Stimulated activated naive CD8-positive, alpha-beta T cell treated with anti-CD3 and anti-CD28 coated beads, Interleukin-15, Interleukin-2, amounts not matched to agents 100 U/mL and 50 U/mL, for 24 hours (primary cell): ENCODE measurements around the gene GLB1L.

Experiments used
- ATAC-seq: fragments of 150-1000 bp; cut with Tn5 transposase; one replicate; pipeline ENCODE4 v1.10.0; 2021
- DNase-seq: peaks from one replicate; pipeline ENCODE4 v3.0.0; 2021

Gene GLB1L

DNA sequence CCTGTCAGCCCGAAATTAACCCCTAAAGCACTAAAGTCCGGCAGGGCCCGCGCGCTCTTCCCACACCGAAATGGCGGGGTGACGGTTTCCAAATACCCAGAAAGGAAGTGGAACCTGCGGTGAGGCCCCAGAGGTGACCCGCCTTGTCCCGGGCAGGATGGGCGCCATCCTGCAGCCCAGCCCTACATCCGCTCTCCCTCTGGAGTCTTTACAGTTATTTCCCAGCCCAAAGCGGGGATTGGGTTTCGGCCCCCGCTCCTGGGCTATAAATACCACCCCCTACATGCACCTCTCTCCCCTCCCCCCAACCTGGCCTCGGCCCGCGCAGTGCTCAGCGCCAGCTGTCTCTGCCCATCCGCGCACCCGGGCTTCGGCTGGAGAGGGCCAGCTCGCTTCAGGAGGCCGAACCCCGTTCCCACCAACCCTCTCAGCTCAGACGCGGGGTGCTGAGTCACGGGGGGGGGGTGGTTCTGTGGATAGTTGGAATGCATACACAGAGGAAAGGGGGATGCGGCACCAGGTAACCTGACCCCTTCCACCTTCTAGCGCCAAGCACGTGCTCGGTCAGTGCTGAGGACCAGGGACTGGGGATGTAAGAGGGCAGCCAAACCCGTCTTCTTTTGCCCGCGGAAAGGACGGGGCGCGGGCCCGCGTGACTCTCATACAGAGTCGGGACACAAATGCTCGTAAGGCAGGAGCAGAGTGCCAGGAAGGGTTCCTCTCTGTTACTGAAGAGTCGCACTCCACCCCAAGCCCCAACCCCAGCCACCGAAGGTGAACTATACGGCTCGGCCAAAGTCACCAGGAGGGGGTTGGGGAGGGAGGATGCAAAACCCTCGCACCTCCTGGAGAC, 7.9 kb upstream of the GLB1L start, which contains the start of gene TUBA4B:
TSS of gene TUBA4B (plus strand) at position 344 of the 853 bp plus-strand sequence. CDS start at position 509, 165 bp downstream.
- DNase-seq, result peak; percentile 59

DNA sequence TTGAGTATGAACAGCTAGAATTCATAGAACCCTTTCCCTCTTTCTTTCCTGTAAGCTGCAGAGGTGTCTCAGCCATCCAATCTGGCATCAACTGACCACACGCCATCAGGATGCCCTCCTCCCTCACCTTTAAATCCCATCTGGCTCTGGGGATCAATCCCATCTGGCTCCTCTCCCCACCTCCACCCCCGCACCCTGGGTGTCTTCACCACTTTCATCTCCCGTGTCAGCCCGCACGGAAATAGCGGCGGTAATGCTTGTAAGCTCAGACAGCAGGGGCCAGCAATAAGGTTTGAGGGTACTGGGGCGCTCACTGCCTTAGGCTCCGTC, 7.3 kb upstream of the GLB1L start:
- ATAC-seq, result no peak
- DNase-seq, result no peak

More for the DNA sequence above, 7.9 kb upstream of the GLB1L start, which contains the start of gene TUBA4B:
- peak; percentile 6 for ATAC-seq

DNA sequence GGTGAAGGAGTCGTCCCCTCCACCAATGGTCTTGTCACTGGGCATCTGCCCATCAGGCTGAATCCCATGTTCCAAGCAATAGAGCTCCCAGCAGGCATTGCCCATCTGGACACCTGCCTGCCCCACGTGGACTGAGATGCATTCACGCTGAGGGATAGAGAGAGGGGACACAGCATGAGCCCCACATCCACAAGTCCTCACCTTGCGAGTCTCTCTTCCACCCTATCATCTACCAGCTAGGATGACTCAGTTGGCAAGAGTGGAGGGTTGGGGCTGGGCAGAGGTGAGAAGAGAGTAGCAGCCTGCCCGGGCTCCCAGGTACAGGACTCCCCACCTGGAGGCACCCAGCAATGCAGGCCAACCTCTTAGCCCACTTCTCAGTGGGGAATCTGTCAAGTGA, 6.8 kb upstream of the GLB1L start:
- DNase-seq (no peak), ATAC-seq (no peak)

GRCh38 chr2:219251656-219252055, 6.4 kb upstream of the GLB1L start:
- ATAC-seq (no peak), DNase-seq (no peak)

DNA sequence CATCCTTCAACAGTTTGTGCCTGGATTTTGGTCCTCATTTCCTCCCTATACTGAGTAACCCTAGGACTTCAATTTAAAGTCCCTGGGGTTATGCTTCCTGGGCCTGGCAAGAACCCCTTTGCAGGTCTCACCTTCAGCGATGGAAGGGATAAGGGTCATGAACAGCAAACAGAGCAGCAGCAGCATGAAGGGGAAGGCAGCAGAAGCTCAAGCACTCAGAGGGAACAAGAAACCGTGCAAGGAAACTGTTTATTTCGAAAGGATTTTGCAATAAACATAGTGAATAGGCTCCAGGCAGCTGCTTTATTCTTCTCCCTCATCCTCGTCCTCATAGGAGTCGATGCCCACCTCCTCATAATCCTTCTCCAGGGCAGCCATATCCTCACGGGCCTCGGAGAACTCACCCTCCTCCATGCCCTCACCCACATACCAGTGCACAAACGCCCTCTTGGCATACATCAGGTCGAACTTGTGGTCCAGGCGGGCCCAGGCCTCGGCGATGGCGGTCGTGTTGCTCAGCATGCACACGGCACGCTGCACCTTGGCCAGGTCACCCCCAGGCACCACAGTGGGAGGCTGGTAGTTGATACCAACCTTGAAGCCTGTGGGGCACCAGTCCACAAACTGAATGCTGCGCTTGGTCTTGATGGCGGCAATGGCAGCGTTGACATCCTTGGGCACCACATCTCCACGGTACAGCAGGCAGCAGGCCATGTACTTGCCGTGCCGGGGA, 5.0 kb upstream of the GLB1L start:
- no peak for ATAC-seq
- DNase-seq, result no peak

DNA sequence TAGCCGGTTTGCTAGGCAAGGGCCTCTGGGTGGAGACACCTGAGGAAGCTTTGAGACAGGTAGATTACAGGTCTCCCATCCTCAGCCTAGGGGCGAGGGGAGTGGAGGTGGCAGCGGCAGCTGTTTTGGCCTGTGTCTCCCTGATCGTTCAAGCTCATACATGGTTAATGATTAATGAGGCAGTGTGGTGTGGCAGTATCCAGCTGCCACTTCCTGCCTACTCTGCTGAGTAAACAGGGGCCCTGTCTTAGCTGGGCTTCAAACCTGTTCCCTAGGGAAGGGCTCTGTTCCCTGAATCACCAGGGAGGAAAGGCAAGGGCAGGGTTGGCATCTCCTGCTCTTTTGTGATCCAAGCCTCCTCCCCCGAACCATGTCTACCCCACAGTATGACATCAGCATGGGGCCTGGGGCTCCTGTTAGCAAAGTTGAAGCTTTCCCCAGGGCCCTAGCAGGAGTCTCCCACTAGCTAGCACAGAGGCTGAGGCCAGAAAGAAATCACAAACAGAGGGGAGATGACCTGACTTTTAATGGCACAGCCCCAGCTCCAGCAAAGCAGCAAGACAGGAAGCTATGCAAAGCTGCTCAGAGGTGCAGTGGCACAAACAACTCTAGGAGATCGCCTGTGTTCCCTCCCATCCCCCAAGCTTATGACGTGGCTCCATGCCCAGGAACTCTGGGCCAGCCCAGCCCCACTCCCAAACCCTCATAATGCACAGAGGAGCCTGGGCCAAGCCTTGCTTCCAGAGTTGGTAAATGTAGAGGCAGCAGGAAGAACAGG, 4.1 kb upstream of the GLB1L start:
- ATAC-seq, result no peak
- peak; percentile 44 for DNase-seq

GRCh38 chr2:219248845-219249202, 3.6 kb upstream of the GLB1L start:
- ATAC-seq (no peak), DNase-seq (no peak)

DNA sequence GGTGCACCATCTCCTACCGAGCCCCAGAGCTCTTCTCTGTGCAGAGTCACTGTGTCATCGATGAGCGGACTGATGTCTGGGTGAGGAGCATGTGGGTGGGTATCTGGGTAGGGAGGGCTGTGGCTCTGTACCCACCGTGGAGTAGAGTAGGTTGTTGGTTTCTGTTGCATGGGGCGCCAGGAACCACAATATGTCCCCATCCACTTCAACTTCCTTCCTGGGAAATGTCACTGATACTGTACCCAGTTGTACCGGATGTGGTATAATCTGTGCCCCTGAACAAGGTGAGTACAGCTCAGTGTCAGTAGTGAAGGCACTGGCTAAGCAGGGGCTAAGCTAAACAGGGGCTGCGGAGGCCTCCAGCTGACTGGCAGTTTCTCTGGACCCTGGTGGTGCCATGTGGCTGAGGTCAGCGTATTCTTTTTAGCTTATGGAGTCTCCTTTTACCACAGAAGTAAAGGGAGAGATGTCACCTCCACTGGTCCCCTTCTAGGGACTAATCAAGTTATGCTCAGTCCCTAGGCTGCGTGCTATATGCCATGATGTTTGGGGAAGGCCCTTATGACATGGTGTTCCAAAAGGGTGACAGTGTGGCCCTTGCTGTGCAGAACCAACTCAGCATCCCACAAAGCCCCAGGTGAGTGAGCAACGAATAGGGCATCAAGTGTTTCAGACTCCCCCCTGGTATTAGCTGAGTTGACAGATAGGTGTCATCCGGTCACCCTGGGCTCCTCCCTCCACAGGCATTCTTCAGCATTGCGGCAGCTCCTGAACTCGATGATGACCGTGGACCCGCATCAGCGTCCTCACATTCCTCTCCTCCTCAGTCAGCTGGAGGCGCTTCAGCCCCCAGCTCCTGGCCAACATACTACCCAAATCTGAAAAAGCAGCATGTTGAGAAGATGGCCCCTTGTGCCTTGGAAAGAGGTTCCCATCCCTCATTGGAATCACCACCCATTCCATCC, 2.7 kb upstream of the GLB1L start:
- ATAC-seq, result peak; percentile 78
- DNase-seq, result peak; percentile 69

- ATAC-seq (no peak), DNase-seq (no peak)
Observed at GRCh38 chr2:219246559-219246958, 1.3 kb upstream of the GLB1L start.

DNA sequence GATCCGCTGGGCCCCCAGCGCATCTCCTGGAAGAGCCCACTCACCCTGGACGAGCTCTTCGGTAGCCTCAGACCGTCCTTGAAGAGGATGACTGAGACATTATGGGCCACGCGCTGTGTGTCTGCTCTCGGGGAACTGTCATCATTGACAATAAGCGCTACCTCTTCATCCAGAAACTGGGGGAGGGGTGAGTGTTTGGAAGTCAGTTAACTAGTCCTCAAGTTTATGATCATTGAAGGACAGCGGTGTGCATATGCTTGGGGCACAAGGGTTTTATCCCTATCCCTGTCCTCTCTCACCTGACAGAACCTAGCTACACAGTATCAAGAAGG, 621 bp upstream of the GLB1L start:
- no peak for ATAC-seq
- no peak for DNase-seq

GRCh38 chr2:219244789-219245147, 476 bp downstream of the GLB1L start:
- DNase-seq (no peak), ATAC-seq (no peak)

GRCh38 chr2:219243291-219243761, 1.9 kb downstream of the GLB1L start:
- DNase-seq (no peak), ATAC-seq (no peak)

GRCh38 chr2:219234331-219234730, 10.9 kb downstream of the GLB1L start:
- DNase-seq (no peak), ATAC-seq (no peak)

DNA sequence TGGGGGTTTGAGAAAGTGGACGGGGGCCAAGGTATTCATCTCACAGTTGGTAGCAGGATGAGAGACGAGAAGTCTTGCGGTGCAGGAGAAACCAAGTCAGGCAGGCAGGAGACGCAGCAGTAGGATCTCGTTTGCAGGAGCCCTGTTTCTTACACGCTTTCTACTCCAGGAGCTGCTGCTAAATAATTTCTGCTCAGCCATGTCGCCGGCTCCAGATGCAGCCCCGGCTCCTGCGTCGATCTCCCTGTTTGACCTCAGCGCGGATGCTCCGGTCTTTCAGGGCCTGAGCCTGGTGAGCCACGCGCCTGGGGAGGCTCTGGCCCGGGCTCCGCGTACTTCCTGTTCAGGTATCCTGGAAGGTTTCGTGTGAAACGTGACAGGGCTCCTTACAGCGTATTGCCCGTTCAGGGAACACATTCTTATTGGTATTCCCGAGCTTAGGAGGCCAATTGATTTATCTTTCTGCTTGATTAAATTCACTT, 15.1 kb downstream of the GLB1L start:
- DNase-seq, result peak; percentile 75
- peak; percentile 25 for ATAC-seq

- peak; percentile 99 for ATAC-seq
Observed at GRCh38 chr2:219229305-219230058, 15.8 kb downstream of the GLB1L start, which contains the start of the genes ANKZF1 and ATG9A. ANKZF1 (plus strand) TSS chr2:219229806; CDS start chr2:219230258, 452 bp downstream. ATG9A (minus strand) TSS chr2:219229636; CDS start chr2:219228024, 1,612 bp downstream.

GRCh38 chr2:219228911-219229304, 16.3 kb downstream of the GLB1L start:
- DNase-seq (no peak), ATAC-seq (no peak)

More at GRCh38 chr2:219229305-219230058, 15.8 kb downstream of the GLB1L start, which contains the start of the genes ANKZF1 and ATG9A:
- peak; percentile 97 for DNase-seq

GRCh38 chr2:219228041-219228910, 17.0 kb downstream of the GLB1L start:
- DNase-seq, result no peak
- ATAC-seq, result no peak

DNA sequence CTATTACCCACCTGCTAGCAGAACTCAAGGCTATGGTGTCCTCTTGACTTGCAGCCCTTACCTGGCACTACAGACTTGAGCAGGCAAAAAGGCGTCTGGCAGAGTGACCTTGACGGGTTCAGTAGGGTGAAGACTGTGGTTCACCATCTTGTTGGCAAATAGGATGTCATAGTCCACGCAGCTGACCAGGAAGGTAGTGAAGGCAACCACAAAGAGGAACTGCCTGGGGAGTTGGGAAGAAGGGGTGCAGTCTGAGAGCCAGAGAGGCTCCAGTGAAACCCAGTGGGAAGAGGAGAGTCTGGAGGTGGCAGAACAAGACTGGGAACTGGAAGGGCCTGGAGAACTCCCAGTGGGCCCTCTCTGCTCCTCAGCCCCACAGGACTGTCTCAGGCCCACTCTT, 19.9 kb downstream of the GLB1L start:
- DNase-seq, result no peak
- no peak for ATAC-seq
